GM18870 (cell line): ENCODE results near the gene SPACA1.
"Not testable (repeated sequence)": the region's sequence is repeated elsewhere in the genome, so short reads cannot be mapped to it uniquely, and the experiment has no call there.

Experiments used
- ATAC-seq: cut with Tn5 transposase; IDR thresholded peaks from one replicate; pipeline ENCODE4 v1.9.1; 2021; ENCODE audit warnings: moderate library complexity; ENCODE audit not compliant: unreplicated experiment

The SPACA1 gene, protein sequence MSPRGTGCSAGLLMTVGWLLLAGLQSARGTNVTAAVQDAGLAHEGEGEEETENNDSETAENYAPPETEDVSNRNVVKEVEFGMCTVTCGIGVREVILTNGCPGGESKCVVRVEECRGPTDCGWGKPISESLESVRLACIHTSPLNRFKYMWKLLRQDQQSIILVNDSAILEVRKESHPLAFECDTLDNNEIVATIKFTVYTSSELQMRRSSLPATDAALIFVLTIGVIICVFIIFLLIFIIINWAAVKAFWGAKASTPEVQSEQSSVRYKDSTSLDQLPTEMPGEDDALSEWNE

DNA sequence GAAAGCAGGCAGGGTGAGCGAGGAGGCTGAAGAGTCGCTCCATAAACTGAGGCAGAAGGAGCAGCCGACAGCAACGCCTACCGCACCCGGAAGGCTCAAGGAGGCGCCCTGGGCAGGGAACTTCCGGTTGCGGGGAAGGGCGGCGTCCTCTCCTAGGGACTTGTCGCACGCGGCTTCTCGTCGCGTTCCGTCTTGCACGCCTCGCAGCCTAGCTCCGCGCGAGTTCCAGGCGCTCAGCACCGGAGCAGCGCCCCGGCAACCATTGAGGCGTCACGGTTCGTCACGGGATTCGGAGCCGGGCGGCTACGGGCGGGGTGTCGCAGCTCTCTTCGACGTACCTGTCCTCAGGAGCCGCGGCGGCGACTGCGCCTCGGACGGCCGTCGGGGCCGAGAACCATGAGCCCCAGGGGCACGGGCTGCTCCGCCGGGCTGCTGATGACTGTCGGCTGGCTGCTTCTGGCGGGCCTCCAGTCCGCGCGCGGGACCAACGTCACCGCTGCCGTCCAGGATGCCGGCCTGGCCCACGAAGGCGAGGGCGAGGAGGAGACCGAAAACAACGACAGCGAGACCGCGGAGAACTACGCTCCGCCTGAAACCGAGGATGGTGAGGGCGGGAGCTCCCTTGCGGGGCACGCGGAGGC is at the start of gene SPACA1:
TSS of gene SPACA1 (plus strand) at position 332 of the 641 bp plus-strand sequence. CDS start at position 397, 65 bp downstream.
- ATAC-seq = no peak

DNA sequence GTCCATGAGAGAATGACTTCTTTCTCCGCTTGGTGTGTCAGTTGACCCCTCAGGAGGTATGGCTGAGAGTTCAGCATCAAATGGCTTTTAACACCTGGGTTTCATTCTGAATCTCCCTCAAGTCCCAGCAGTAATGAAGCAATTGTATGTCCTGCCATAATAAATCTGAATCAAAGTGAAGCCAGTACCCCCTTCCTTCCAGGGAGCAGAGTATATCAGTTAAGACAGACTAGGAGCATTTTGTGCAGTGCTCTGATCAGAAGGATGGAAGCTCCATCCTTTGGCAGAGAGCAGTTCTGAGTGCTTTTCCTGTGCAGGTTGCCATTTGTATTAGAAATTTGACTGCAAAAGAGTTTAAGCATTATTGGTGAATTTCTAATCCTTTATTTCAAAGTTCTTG is 46.9 kb upstream of the SPACA1 start:
- no peak for ATAC-seq

DNA sequence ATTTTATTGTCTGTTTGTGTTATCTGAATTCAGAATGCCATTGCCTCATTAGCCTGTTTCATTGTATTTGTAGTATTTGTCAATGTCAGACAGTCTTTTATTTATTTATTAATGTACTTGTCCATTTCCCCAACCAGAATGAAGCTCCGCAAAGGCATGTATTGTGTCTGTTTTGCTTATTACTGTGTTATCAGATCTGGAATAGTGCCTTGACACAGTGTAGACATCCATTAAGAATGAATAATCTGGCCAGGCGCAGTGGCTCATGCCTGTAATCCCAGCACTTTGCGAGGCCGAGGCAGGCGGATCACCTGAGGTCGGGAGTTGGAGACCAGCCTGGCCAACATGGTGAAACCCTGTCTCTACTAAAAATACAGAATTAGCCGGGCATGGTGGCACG is 46.4 kb upstream of the SPACA1 start:
- not testable (repeated sequence) for ATAC-seq

DNA sequence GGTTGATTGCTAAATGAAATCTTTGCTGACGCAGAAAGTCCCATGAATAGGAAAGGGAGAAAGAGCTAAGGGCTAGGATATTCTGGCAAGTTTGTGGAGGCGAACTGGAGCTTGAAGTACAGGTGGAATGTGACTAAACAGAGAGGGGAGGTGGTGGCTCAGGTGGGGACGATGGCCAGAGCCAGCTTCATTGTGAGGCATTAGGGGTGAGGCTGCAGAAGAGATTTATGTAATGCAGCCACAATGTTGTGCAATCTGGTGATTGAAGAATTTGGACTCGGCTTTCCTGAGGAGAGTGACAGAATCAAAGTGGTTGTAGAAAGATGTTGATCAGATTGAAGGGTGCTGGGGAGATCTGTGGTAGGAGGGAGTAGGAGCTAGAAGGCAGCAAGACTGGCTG is 42.9 kb upstream of the SPACA1 start:
- no peak for ATAC-seq

DNA sequence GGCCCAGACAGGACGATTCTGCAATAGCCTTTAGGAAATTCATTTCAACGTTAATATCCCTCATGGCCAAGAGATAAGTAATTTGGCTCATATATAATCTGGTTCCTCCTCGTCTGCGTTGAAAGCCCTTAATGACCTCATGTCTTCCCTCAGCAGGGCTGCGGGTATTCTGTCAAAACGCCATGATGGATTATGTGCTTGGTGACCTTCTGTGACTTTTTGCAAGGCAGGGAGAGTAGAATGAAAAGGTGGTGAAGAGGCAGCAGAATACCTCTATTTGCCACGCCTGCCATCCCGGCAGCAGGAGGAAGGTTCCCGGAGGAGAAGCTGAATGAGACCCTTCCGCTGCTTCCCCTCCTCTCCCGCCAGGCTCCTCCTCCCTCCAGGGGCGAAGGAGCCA is 41.1 kb upstream of the SPACA1 start:
- no peak for ATAC-seq

DNA sequence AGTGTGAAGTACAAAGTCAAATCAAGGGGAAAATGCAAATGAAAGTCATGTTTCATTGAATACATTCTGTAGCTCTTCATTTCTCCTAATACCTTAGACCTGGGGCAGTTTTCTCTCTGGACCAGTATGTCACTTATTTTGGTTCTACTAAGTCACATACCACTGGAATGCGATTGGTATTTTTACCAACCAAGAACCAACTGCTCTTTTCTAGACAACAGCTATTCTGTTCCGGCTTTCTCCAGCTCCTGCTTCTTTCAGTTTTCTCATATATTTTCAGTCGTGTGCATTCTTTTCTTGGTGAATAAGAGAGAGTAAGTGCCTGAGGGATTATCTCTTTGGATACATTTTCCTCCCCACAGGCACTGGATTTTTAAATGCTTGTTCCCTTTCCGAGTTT is 39.2 kb upstream of the SPACA1 start:
- ATAC-seq = no peak

DNA sequence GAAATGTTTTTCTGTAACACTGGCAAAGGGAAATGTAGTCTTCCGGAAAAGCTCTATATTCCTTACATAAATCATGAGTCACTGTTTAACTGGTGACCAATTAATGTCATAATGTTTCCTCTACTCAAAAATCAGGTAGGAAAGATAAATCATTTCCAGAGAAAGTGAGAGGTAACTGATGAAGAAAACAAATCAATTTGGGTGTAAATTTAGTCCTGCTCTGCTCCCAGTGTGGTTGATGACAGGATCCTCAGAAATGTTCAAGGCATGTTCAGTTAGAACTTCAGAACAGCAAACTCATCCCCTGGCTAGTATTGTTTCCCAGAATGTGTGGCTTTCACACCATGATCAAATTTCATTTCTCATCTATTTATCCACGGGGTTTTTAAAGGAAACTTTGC is 38.8 kb upstream of the SPACA1 start:
- no peak for ATAC-seq

DNA sequence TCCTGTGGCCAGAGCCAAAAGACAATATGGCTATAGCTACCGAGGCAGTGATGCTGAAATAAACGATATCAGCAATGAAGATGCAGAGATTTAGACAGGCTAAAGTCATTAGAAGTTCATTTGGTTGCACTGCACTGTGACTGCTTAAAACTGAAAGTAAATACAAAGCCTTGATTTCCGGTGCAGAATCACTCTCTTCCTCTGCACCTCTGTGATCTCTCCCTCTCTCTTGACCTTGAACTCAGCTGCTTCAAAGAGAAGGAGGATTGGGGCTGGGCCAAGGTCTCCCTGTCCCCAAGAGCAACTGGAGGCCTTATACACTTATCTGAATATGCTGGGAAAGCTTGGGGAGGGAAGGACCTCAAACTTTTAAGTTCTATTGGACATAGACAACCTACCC is 34.6 kb upstream of the SPACA1 start:
- peak; percentile 58 for ATAC-seq

DNA sequence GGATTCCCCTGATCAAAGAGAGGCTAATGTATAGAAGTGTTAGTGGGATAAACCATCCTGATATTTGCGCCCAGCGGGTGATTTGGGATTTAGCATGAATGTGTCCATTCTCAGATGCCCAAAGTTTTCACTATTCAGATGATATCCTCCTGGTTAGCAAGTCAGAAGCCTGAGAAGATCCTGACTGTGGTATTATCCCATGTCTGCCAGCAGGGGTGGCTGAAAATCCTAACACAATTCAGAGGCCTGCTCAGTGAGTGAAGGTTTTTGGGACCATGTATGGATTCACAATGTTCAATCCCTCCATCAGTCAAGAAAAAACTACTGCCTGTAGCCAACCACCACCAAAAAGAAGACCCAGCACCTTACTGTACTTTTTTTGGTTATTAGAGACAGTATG is 34.1 kb upstream of the SPACA1 start:
- ATAC-seq = no peak

DNA sequence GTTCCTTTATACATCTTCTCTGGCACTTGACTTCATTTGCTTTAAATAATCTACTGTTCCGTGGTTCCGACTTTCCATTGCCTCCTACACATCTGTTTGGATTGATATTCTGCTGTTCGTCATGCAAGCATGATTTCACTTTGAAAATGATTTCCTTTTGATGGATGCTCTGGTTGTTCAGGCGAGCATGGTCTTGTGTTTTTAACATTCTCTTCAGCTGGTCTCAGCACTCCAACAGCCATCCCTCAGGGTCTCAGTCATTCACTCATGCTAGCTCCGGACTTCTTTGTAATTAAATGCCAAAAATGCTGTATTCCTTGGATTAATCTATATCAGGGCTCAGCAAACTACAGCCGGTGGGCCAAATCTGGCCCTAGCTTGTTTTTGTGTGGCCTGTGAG is 27.2 kb upstream of the SPACA1 start:
- no peak for ATAC-seq

DNA sequence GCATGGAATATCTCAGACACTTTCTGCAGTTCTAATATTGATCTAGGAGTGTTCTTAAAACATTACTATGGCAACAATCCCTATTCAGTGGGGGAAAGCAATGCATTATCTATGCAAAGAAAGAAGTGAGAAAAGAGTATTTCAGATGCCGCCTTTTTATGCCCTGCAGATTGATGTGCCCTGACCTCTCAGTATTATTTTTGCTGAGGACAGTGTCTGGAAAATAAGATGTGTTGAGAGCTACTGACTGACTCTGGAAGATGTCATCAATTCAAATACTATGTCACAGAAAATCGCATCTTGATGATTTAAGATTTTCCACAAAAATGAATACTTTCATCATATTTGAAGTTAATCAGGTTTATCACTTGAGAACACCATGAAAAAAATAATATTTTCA is 22.9 kb upstream of the SPACA1 start:
- ATAC-seq = no peak

DNA sequence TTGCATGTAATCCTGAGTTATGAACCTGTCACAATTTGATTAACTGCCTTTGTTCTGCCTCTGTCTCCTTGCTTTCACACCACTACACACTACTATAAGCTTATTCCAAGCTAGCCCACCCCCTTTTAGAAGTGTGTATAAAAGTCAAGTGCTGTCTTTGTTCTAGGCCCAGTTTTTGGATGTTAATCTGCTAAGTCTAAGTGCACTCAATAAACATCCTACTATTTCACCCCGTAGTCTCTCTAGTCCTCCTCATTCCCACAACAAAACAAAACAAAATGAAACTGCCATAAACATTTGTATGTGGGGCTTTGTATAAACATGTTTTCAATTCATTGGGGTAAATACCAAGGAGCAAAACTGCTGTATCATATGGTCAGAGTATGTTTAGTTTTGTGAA is 16.1 kb upstream of the SPACA1 start:
- ATAC-seq = no peak

DNA sequence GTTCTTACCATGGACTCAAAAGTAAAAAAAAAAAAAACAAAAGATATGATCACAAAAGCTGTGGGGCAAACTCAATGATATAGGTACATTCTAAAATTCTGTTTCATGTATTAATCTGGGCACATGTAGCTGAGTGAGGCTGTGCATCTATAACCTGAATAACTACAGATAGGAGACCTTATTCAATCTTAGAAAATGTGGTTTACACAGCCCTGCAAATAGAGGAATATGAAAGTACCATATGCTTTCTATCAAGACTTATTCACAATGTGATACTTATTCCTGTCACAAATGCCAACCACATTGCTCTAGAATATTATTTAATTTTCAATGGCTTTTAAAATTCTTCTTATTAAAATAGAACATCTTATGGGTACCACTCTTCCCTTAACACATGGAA is 3.1 kb upstream of the SPACA1 start:
- no peak for ATAC-seq

DNA sequence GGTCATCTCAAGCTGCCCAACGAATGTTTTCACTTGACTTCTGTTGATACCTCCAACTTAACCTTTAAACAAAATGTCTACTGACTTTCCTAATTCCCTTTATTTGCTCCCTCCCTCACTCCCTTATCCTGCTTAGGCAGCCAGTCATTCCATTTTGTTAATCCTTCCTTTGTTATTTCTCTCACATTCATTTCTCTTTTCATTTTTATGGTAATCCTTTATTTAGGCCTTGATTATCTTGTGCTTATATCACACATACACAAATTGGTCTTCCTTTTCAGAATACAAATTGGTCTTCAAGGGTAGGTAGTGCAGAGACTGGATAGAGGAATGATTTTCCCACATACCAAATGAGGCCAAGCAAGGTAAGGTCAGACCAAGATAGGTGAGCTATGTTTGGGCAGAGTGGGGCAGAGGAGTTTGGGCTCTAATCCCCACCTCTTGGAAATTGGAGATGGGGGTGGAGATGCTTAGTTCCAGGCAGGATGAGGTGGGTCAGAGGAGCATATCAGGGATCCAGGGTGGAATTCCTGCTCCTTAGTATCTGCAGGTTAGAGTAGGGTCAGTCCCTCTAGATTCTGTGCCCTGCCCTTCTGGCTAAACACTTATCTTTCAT is 2.0 kb upstream of the SPACA1 start:
- ATAC-seq = no peak

DNA sequence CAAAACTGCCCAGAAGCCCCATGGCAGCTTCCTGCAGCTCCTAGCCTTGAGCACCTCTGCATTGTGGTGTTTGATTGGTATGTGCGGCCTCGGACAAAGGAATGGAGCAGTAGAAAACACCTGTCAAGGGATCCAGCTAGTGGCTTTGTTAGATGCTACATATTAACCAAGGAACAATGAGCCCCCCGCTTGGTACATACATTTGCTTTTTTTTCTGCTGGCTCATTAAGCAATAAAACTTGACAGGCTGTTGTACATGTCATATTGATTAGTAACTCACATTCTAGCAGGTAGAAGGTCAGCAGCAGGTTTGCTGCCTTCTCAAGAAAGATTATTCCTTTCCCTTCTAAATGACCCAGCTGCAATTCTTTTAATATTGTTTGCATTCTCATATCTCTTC is 937 bp downstream of the SPACA1 start:
- ATAC-seq = no peak

DNA sequence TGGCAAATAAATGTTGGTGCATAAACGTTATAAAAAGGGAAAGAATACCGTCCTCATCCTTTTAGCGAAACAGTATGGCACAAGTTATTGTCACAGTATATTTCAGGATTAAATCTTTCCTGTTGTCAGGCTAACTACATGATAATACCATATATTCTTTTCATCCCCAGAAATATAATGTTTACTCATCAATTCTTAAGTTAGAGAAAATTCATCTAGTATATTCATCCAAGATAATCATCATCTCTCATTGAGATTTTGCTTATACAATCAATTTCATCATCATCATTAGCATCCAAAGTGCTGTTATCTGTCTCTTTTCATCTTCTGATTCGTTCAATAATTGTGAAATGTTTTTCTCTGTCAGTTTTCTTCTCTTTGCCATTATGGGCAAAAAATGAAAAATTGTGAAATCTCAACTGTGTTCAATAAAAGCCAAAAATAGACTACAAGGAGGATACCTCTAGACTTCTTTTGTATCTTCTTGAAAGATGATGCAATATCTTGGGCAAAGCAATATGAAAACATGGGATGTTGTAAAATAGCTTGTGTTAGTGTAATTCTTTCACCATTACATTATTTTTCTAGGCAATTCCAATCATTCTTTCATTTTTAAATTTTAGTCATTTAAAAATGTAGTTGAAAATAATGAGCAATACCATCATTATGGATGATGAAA is 2.6 kb downstream of the SPACA1 start:
- ATAC-seq = no peak

DNA sequence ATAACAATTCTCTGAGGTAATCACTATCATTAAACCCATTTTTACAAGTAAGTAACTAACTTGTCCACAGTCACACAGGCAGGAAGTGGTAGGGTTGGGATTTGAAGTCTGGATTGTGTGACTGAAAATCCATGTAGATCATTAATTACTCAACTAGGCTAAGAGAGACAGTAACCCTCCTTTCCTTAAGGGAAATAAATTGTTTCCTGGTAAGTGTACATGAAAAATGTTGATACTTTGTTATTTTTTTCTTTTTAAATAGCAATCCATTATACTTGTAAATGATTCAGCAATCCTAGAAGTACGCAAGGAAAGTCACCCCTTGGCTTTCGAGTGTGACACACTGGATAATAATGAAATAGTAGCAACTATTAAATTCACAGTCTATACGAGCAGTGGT is 11.6 kb downstream of the SPACA1 start:
- ATAC-seq = no peak

DNA sequence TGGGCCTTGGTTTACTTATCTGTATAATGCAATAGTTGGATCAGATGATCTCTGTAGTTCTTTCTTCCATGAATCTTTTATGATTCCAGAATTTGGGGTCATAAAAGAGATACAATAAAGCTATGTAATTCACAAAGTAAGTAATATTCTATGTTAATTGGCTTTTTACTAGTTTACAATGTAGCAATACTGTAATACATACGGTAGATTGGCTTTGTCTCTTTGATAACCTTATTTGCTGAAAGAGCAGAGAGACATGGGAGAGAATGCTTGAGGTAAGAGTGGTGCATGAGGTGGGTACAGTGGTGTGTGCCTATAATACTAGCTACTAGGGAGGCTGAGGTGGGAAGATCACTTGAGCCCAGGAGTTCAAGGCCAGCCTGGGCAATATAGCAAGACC is 14.7 kb downstream of the SPACA1 start:
- ATAC-seq = no peak

DNA sequence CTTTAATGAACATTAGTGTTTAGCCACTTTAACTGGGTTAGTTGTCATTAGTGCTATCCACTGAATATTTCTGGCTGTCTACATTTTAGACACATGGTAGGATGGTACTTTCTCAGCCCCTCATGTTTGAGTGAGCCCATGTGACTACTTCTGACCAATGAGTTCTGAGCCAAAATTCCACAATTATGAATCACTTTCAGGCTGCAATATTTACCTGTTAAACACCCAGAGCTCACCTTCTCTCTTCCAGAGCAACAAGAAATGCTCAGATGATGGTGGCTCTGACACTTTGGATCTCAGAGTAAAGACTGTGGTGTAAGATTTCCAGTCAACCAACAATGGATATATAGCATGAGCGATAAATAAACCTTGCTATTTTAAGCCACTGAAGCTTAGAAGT is 24.8 kb downstream of the SPACA1 start:
- ATAC-seq = no peak

DNA sequence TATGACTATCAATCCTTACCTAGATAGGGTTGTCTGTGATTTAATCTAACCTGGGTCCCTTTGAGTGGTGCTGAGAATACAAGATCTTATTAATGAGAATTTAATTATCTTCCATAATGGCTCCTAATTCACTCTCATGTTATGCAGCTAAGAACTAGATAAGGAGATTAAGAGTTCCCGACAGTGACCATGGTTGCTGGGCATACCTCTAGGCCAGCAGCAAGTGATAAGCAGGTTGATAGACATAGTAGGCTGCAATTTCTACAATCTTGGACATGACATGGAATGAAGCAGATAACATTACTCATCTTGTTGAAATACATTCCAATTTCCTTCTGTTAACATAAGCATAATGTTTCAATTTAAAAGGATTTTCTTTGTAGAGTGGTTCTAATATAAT is 27.1 kb downstream of the SPACA1 start:
- no peak for ATAC-seq

DNA sequence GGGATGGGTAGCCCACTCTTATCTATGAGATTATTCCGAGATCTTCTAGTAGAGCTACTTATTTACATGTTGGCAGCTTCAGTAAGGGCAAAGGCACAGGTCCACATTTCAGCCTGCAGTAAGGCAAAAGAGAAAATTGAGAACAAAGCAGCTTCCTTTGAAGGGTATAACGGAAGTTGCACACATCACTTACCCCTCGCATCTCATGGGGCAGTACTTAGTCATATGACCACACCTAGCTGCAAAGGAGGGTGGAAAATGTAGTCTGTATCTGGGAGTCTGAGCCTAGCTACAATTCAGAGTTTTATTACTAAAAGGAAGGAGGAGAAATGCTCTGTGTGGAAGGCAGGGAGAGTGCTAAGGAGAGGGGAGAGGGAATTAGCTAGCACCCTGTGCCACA is 29.7 kb downstream of the SPACA1 start:
- ATAC-seq = no peak

DNA sequence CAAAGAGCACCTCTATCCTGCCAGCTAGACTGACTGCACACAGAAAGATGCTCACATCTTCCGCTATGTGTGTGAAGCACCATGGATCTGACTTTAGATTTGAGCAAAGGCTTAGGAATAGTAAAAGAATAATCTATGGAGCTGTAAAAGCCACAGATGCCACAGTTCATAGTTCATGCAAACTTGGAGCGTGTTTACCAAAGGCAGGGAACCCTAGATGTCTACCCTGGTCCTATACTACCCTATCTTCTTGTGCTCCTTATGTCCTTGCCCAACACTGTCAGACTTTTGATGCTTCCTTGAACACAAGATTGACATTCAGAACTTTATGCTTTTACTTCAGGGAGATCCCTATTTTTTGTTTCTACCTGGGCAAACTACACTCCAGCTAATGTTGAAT is 39.2 kb downstream of the SPACA1 start:
- no peak for ATAC-seq
